Thyroid gland (tissue), 4 donors: ENCODE data around the gene TXNL1. TPM values are rescaled to one million over a fixed set of nuclear protein-coding genes. Genes with fewer than 3 reads are reported as not detected.
A peak's percentile ranks its signal among the peaks of the same experiment; 100 is the strongest.

Experiments
- DNase-seq, 2 donors: peaks; one replicate each; pipeline ENCODE4 v3.0.0-alpha.2; 2019
- H3K27ac ChIP-seq, 3 donors: fragments of 200-600 bp; sonication (generic); 1 replicate in 2 of 3; 2 replicates in 1 of 3; pipeline ENCODE4 v1.5.1; 2016 to 2019; ENCODE audit warnings: mild to moderate bottlenecking in 1 of 3, moderate library complexity in 1 of 3
- H3K27me3 ChIP-seq: fragments of 200-600 bp; sonication (generic); one replicate; pipeline ENCODE4 v1.5.1; 2019
- H3K36me3 ChIP-seq, 2 donors: fragments of 200-600 bp; sonication (generic); one replicate each; pipeline ENCODE4 v1.5.1; 2016 to 2019
- H3K4me1 ChIP-seq, 2 donors: fragments of 200-600 bp; sonication (generic); one replicate each; pipeline ENCODE4 v1.5.1; 2017 to 2019
- H3K4me3 ChIP-seq, 3 donors: fragments of 200-600 bp; sonication (generic); replicated peaks in 1 of 3; 1 replicate in 2 of 3; 2 replicates in 1 of 3; pipeline ENCODE4 v1.5.1; 2016; ENCODE audit warnings: mild to moderate bottlenecking in 1 of 3
- H3K9me3 ChIP-seq: fragments of 200-600 bp; sonication (generic); one replicate; pipeline ENCODE4 v1.5.1; 2017
- CTCF ChIP-seq, 6 experiments: fragments of 200-600 bp in 3 of 6; fragments of 450-650 bp in 3 of 6; sonication (generic) in 3 of 6; IDR thresholded peaks; one replicate each; pipeline ENCODE4 v1.5.1; 2016 to 2019; ENCODE audit warnings: antibody characterized with exemption in 6 of 6, mild to moderate bottlenecking in 2 of 6, inconsistent platforms in 1 of 6, moderate library complexity in 1 of 6
- POLR2A ChIP-seq, 2 donors: fragments of 450-650 bp; IDR thresholded peaks; one replicate each; pipeline ENCODE4 v1.6.1; 2017; ENCODE audit warnings: antibody characterized with exemption in 2 of 2, mild to moderate bottlenecking in 2 of 2, moderate library complexity in 1 of 2
- WGBS, 2 donors: methylation state at CpG; one replicate each; pipeline ENCODE4 v1.1.5; 2017; 5-methylcytosine and 5-hydroxymethylcytosine counted together
- intact Hi-C: fragments of 100-400 bp; cut with DNase I; formaldehyde crosslinking; loops from one replicate; pipeline ENCODE4 v1.15.1; 2023
- total RNA-seq, 4 donors: library from RNA; depleted of rRNA; stranded (reverse); fragments of >200 nt; gene quantifications; one replicate each; pipeline ENCODE4 v1.2.3, GENCODE V29; 2016

The TXNL1 gene
- total RNA-seq, 4 donors from 2014 or later = 151 to 242 (median 168) TPM

- Histone ChIP-seq H3K4me1 (peaks cover 0 to 9% of the 10 kb centered on the region in 2 donors), H3K4me3 (peak within 1 kb of the TSS; percentile 51 to 89 (median 78)), H3K36me3 (no peaks in the 10 kb centered on the region), H3K27me3 (no peaks in the 10 kb centered on the region), H3K27ac (peak within 1 kb of the TSS; percentile 53 to 83 (median 75)), H3K9me3 (no peaks in the 10 kb centered on the region)
- TF ChIP-seq CTCF (IDR thresholded peaks at IDR 0.05) (peak in 1 of 6 experiments; percentile 25), POLR2A (IDR thresholded peaks at IDR 0.05) (peak in 1 of 2 donors; percentile 68)
- peak; percentile 98 to 99 for DNase-seq
- intact Hi-C loops = no loop called here
- WGBS, 2 donors = 0 to 1% methylated on average over 25 to 38 of the region's 47 CpGs
Measured at GRCh38 chr18:56650944-56651770, 12.8 kb upstream of the TXNL1 start, which contains the start of gene WDR7. TSS of gene WDR7 (plus strand) at chr18:56651359. CDS start at chr18:56672516, 21,157 bp downstream.

- Histone ChIP-seq H3K27ac (no peak overlapping the region), H3K4me1 (peaks cover 0 to 9% of the 10 kb centered on the region in 2 donors), H3K9me3 (no peaks in the 10 kb centered on the region), H3K4me3 (no peak overlapping the region), H3K36me3 (no peaks in the 10 kb centered on the region), H3K27me3 (no peaks in the 10 kb centered on the region)
- WGBS, 2 donors = 100% methylated on average over 1 of the region's 1 CpG
- no peak for DNase-seq
- TF ChIP-seq POLR2A (IDR thresholded peaks at IDR 0.05) (no peak), CTCF (IDR thresholded peaks at IDR 0.05) (no peak)
- intact Hi-C loops = no loop called here
Measured at GRCh38 chr18:56649996-56650395, 11.6 kb upstream of the TXNL1 start.

- 79 to 90% methylated on average over 3 of the region's 3 CpGs for WGBS, 2 donors
- H3K36me3 ChIP-seq = no peaks in the 10 kb centered on the region
- no peak overlapping the region for H3K4me3 ChIP-seq
- TF ChIP-seq POLR2A (IDR thresholded peaks at IDR 0.05) (no peak), CTCF (IDR thresholded peaks at IDR 0.05) (no peak)
- intact Hi-C loops = no loop called here
- H3K27me3 ChIP-seq = no peaks in the 10 kb centered on the region
- H3K4me1 ChIP-seq = peaks cover 0 to 9% of the 10 kb centered on the region in 2 donors
- H3K9me3 ChIP-seq = no peaks in the 10 kb centered on the region
- no peak overlapping the region for H3K27ac ChIP-seq
- DNase-seq = no peak
Measured at GRCh38 chr18:56647951-56648893, 9.8 kb upstream of the TXNL1 start.

- Histone ChIP-seq H3K27ac (no peak overlapping the region), H3K4me1 (peaks cover 0 to under 1% of the 10 kb centered on the region in 2 donors), H3K9me3 (no peaks in the 10 kb centered on the region), H3K27me3 (no peaks in the 10 kb centered on the region), H3K36me3 (no peaks in the 10 kb centered on the region), H3K4me3 (no peak overlapping the region)
- TF ChIP-seq POLR2A (IDR thresholded peaks at IDR 0.05) = no peak
- no peak for TF ChIP-seq CTCF (IDR thresholded peaks at IDR 0.05)
- intact Hi-C loops = no loop called here
- DNase-seq = no peak
Measured at GRCh38 chr18:56647071-56647470, 8.7 kb upstream of the TXNL1 start.
